Small intestine (tissue), 7 donors: ENCODE results near the gene EDEM1. TPM values are rescaled to one million over a fixed set of nuclear protein-coding genes. Genes with fewer than 3 reads are reported as not detected.

Source experiments
- DNase-seq, 2 donors: peaks; one replicate each; pipeline versions ENCODE4 v3.0.0 to v3.0.0-alpha.2; 2013
- FAIRE-seq: peaks from 2 replicates; lab custom pipeline; 2012; peaks lifted over from hg19 to GRCh38; lab: Jason Lieb, UNC
- H3K27ac ChIP-seq, 3 donors: one replicate each; pipeline ENCODE4 v1.5.1; 2013; ENCODE audit warnings: low read length in 2 of 3, mild to moderate bottlenecking in 2 of 3, control low read depth in 1 of 3, inconsistent platforms in 1 of 3, low read depth in 1 of 3, moderate library complexity in 1 of 3
- H3K27me3 ChIP-seq, 3 donors: one replicate each; pipeline ENCODE4 v1.6.1; 2013; ENCODE audit warnings: low read length in 3 of 3, inconsistent platforms in 1 of 3; ENCODE audit not compliant: control insufficient read depth in 3 of 3, insufficient read depth in 3 of 3
- H3K36me3 ChIP-seq, 3 donors: one replicate each; pipeline ENCODE4 v1.6.1; 2013; ENCODE audit warnings: low read length in 3 of 3, inconsistent platforms in 1 of 3, low read depth in 1 of 3, mild to moderate bottlenecking in 1 of 3, moderate library complexity in 1 of 3; ENCODE audit not compliant: control insufficient read depth in 3 of 3, insufficient read depth in 2 of 3
- H3K4me1 ChIP-seq, 3 donors: one replicate each; pipeline ENCODE4 v1.6.1; 2013; ENCODE audit warnings: low read length in 2 of 3, inconsistent platforms in 1 of 3, low read depth in 1 of 3, mild to moderate bottlenecking in 1 of 3, moderate library complexity in 1 of 3; ENCODE audit not compliant: control insufficient read depth in 3 of 3, insufficient read depth in 2 of 3
- H3K4me3 ChIP-seq, 3 donors: one replicate each; pipeline ENCODE4 v1.5.1; 2013; ENCODE audit warnings: low read length in 3 of 3, control low read depth in 1 of 3, inconsistent platforms in 1 of 3, low read depth in 1 of 3, mild to moderate bottlenecking in 1 of 3, moderate library complexity in 1 of 3
- H3K9me3 ChIP-seq, 2 donors: one replicate each; pipeline ENCODE4 v1.6.1; 2013; ENCODE audit warnings: low read depth in 1 of 2, low read length in 1 of 2; ENCODE audit not compliant: control insufficient read depth in 2 of 2, insufficient read depth in 1 of 2
- WGBS, 3 donors: extraction: QIAGEN DNeasy Blood & Tissue Kit; methylation state at CpG; one replicate each; pipeline ENCODE4 v1.1.7; 2013; 5-methylcytosine and 5-hydroxymethylcytosine counted together
- polyA plus RNA-seq, 4 donors: library from polyadenylated mRNA; stranded (reverse) in 3 of 4; unstranded in 1 of 4; fragments of 200-250 nt in 3 of 4; fragments of 120-200 nt in 1 of 4; gene quantifications; one replicate each; pipeline versions ENCODE4 v1.2.1 to v1.2.3, GENCODE V29; 2013
- donor health status: healthy with polysubstance abuse.
- donor health status: control.
- donor health status: control.
- donor health status: Bipolar disorder and iron deficiency.
- donor health status: healthy.

EDEM1 gene
- polyA plus RNA-seq, 4 donors = 4.0 to 27.1 (median 9.1) TPM

GRCh38 chr3:5212628-5213573, 25.4 kb downstream of the EDEM1 start:
- Histone ChIP-seq H3K4me3 (no peak overlapping the region), H3K4me1 (peaks cover 0 to 2% (median 2%) of the 10 kb centered on the region in 3 donors), H3K36me3 (peaks cover 16 to 58% (median 56%) of the 10 kb centered on the region in 3 donors), H3K27ac (no peak overlapping the region), H3K9me3 (no peaks in the 10 kb centered on the region), H3K27me3 (no peaks in the 10 kb centered on the region)
- WGBS, 3 donors = 88 to 89% (median 88%) methylated on average over 9 of the region's 9 CpGs
- DNase-seq = no peak
- FAIRE-seq = no peak

GRCh38 chr3:5213574-5213966, 26.1 kb downstream of the EDEM1 start:
- FAIRE-seq = no peak
- 81 to 93% (median 90%) methylated on average over 6 to 7 of the region's 7 CpGs for WGBS, 3 donors
- H3K27me3 ChIP-seq = no peaks in the 10 kb centered on the region
- no peak for DNase-seq
- peaks cover 16 to 57% (median 51%) of the 10 kb centered on the region in 3 donors for H3K36me3 ChIP-seq
- no peak overlapping the region for H3K27ac ChIP-seq
- no peaks in the 10 kb centered on the region for H3K9me3 ChIP-seq
- peaks cover 0 to 6% (median 2%) of the 10 kb centered on the region in 3 donors for H3K4me1 ChIP-seq
- H3K4me3 ChIP-seq = no peak overlapping the region

- Histone ChIP-seq H3K27ac (no peak overlapping the region), H3K9me3 (no peaks in the 10 kb centered on the region), H3K4me1 (peaks cover 0 to 7% (median 2%) of the 10 kb centered on the region in 3 donors), H3K36me3 (peaks cover 16 to 54% (median 45%) of the 10 kb centered on the region in 3 donors), H3K27me3 (no peaks in the 10 kb centered on the region), H3K4me3 (no peak overlapping the region)
- 69 to 79% (median 72%) methylated on average over 9 of the region's 9 CpGs for WGBS, 3 donors
- DNase-seq (no peak), FAIRE-seq (no peak)
Measured at GRCh38 chr3:5214352-5214751, 26.8 kb downstream of the EDEM1 start.

GRCh38 chr3:5217824-5218595, 30.5 kb downstream of the EDEM1 start:
- Histone ChIP-seq H3K27me3 (no peaks in the 10 kb centered on the region), H3K4me3 (no peak overlapping the region), H3K9me3 (no peaks in the 10 kb centered on the region), H3K4me1 (peaks cover 0 to 13% (median 2%) of the 10 kb centered on the region in 3 donors), H3K27ac (no peak overlapping the region), H3K36me3 (peaks cover 10 to 39% (median 23%) of the 10 kb centered on the region in 3 donors)
- FAIRE-seq (no peak), DNase-seq (peak; percentile 41 to 77)
- WGBS, 3 donors = 45 to 58% (median 51%) methylated on average over 9 of the region's 9 CpGs

- DNase-seq (no peak), FAIRE-seq (no peak)
- WGBS, 3 donors = 54 to 75% (median 70%) methylated on average over 5 of the region's 5 CpGs
Measured at GRCh38 chr3:5218815-5219214, 31.3 kb downstream of the EDEM1 start.

GRCh38 chr3:5219216-5219615, 31.7 kb downstream of the EDEM1 start:
- H3K27ac ChIP-seq = no peak overlapping the region
- H3K36me3 ChIP-seq = peaks cover 4 to 28% (median 14%) of the 10 kb centered on the region in 3 donors
- FAIRE-seq (no peak), DNase-seq (no peak)
- H3K9me3 ChIP-seq = no peaks in the 10 kb centered on the region
- H3K4me3 ChIP-seq = no peak overlapping the region
- peaks cover 0 to 13% (median 2%) of the 10 kb centered on the region in 3 donors for H3K4me1 ChIP-seq
- no peaks in the 10 kb centered on the region for H3K27me3 ChIP-seq
- WGBS, 3 donors = 89 to 90% (median 90%) methylated on average over 4 of the region's 4 CpGs

More at GRCh38 chr3:5218815-5219214, 31.3 kb downstream of the EDEM1 start:
- H3K4me3 ChIP-seq = no peak overlapping the region
- peaks cover 0 to 13% (median 2%) of the 10 kb centered on the region in 3 donors for H3K4me1 ChIP-seq
- peaks cover 5 to 32% (median 15%) of the 10 kb centered on the region in 3 donors for H3K36me3 ChIP-seq
- no peaks in the 10 kb centered on the region for H3K27me3 ChIP-seq
- H3K27ac ChIP-seq = no peak overlapping the region
- no peaks in the 10 kb centered on the region for H3K9me3 ChIP-seq

GRCh38 chr3:5220193-5220592, 32.7 kb downstream of the EDEM1 start:
- no peak overlapping the region for H3K4me3 ChIP-seq

More at GRCh38 chr3:5220193-5220592, 32.7 kb downstream of the EDEM1 start:
- Histone ChIP-seq H3K4me1 (peaks cover 0 to 13% (median 2%) of the 10 kb centered on the region in 3 donors), H3K9me3 (no peaks in the 10 kb centered on the region), H3K36me3 (peaks cover 4 to 20% (median 11%) of the 10 kb centered on the region in 3 donors), H3K27ac (no peak overlapping the region), H3K27me3 (no peaks in the 10 kb centered on the region)
- 51 to 64% (median 61%) methylated on average over 5 of the region's 5 CpGs for whole genome bisulfite sequencing, 3 donors
- DNase-seq (no peak), FAIRE-seq (no peak)
